Endometrium (tissue), 2 donors: Measurements from ENCODE around the gene C5orf15.
"Not testable (repeated sequence)": the region's sequence is repeated elsewhere in the genome, so short reads cannot be mapped to it uniquely, and the experiment has no call there.

Experiments used
- FAIRE-seq: peaks from 2 replicates; lab custom pipeline; 2012; peaks lifted over from hg19 to GRCh38; lab: Jason Lieb, UNC
- donor health status: control.
- donor health status: control.

Gene C5orf15

GRCh38 chr5:133937628-133938027 is 30.8 kb downstream of the C5orf15 start:
- FAIRE-seq: not testable (repeated sequence)

GRCh38 chr5:133936651-133937015 is 31.8 kb downstream of the C5orf15 start:
- FAIRE-seq: no peak

GRCh38 chr5:133935991-133936650 is 32.3 kb downstream of the C5orf15 start:
- FAIRE-seq: not testable (repeated sequence)

GRCh38 chr5:133935667-133935940 is 32.8 kb downstream of the C5orf15 start:
- no peak for FAIRE-seq

- FAIRE-seq: no peak
Observed at GRCh38 chr5:133934822-133935666, 33.4 kb downstream of the C5orf15 start.

GRCh38 chr5:133934311-133934710 is 34.1 kb downstream of the C5orf15 start:
- no peak for FAIRE-seq

- no peak for FAIRE-seq
Observed at GRCh38 chr5:133933670-133934295, 34.6 kb downstream of the C5orf15 start.

- no peak for FAIRE-seq
Observed at GRCh38 chr5:133933169-133933509, 35.3 kb downstream of the C5orf15 start.

- no peak for FAIRE-seq
Observed at GRCh38 chr5:133932441-133933168, 35.8 kb downstream of the C5orf15 start.

- no peak for FAIRE-seq
Observed at GRCh38 chr5:133931546-133931945, 36.9 kb downstream of the C5orf15 start.

GRCh38 chr5:133930813-133931090 is 37.7 kb downstream of the C5orf15 start:
- FAIRE-seq: no peak

- FAIRE-seq: no peak
Observed at GRCh38 chr5:133930061-133930812, 38.2 kb downstream of the C5orf15 start.

GRCh38 chr5:133928587-133929393 is 39.6 kb downstream of the C5orf15 start:
- FAIRE-seq: no peak

- no peak for FAIRE-seq
Observed at GRCh38 chr5:133927300-133928180, 40.9 kb downstream of the C5orf15 start.

- FAIRE-seq: no peak
Observed at GRCh38 chr5:133926489-133927299, 41.7 kb downstream of the C5orf15 start.

GRCh38 chr5:133925866-133926488 is 42.4 kb downstream of the C5orf15 start:
- FAIRE-seq: no peak

- no peak for FAIRE-seq
Observed at GRCh38 chr5:133925269-133925668, 43.2 kb downstream of the C5orf15 start.

GRCh38 chr5:133924221-133924920 is 44.1 kb downstream of the C5orf15 start:
- no peak for FAIRE-seq
